Measurements from ENCODE around the gene FLNB.

- no peak for TF ChIP-seq RXRA (CRISPR knock-in tag; IDR thresholded peaks at IDR 0.05)
- no peak for TF ChIP-seq MXI1 (IDR thresholded peaks at IDR 0.05; ENCODE audit: borderline replicate concordance, low read depth, low read length)
- no peak for TF ChIP-seq TBX3 (IDR thresholded peaks at IDR 0.05; ENCODE audit: borderline replicate concordance)
- no peak for TF ChIP-seq NCOA1 (CRISPR knock-in tag; IDR thresholded peaks at IDR 0.05)
- no peak for TF ChIP-seq ZKSCAN1 (IDR thresholded peaks at IDR 0.05; ENCODE audit: low read length)
These were observed 206.5 kb downstream of the FLNB start for GRCh38 chr3:58214484-58215316.
